Measurements from ENCODE around the gene PTCH1.

The PTCH1 gene

DNA sequence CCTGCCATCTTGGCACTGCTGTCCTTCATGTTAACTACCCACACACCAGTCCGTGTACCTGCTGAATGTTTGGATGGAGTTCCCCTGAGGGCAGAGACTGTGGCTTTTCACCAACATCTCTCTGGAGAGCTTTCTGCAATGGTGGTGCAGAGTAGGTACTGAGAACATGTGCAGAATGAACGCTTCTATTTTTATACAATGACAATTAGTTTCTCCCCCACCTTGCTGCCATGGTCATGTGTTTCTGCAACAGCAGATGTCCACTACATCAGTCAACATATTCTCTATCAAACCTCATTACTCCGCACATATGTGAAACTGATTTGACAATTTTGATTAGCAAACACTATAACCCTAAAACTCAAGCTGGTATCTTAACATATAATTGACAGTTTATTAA, 14.5 kb downstream of the PTCH1 start:
- H3K9me3 Mint-ChIP-seq: no peaks in the 10 kb centered on the region
- H3K4me3 Mint-ChIP-seq: no peak overlapping the region
- DNase-seq (ENCODE audit: low spot score in 2 of 2): no peak
- no peaks in the 10 kb centered on the region for H3K27me3 Mint-ChIP-seq
- H3K4me1 Mint-ChIP-seq: peaks cover 58% of the 10 kb centered on the region
- peaks cover 9% of the 10 kb centered on the region for H3K36me3 Mint-ChIP-seq (ENCODE audit: insufficient read depth)
- ATAC-seq (replicated peaks; ENCODE audit: extremely low read depth, poor library complexity, severe bottlenecking): no peak
- H3K27ac Mint-ChIP-seq (ENCODE audit: low read depth): no peak overlapping the region

DNA sequence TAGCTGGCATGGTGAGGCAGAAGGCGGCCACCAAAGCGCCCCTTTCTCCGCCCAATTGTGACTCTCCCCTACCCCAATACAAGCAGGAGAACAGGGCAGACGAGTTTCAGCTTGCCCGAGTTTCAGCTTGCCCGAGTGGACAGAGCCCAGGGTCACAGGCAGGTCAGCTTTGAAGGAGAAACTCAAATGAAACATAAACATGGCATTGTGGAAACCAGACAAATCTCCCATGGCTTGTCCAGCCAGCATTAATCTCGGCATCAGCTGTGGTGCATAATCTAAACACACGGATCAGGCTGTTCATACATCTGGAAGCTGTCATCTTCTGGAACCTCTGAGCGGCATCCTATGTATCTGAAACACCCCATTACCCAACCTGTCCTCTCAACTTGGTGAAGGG, 16.9 kb downstream of the PTCH1 start:
- no peaks in the 10 kb centered on the region for H3K27me3 Mint-ChIP-seq
- peaks cover 56% of the 10 kb centered on the region for H3K4me1 Mint-ChIP-seq
- DNase-seq (ENCODE audit: low spot score in 2 of 2) (no peak), ATAC-seq (replicated peaks; ENCODE audit: extremely low read depth, poor library complexity, severe bottlenecking) (no peak)
- H3K36me3 Mint-ChIP-seq (ENCODE audit: insufficient read depth): peaks cover 2% of the 10 kb centered on the region
- no peaks in the 10 kb centered on the region for H3K9me3 Mint-ChIP-seq
- no peak overlapping the region for H3K27ac Mint-ChIP-seq (ENCODE audit: low read depth)
- no peak overlapping the region for H3K4me3 Mint-ChIP-seq

DNA sequence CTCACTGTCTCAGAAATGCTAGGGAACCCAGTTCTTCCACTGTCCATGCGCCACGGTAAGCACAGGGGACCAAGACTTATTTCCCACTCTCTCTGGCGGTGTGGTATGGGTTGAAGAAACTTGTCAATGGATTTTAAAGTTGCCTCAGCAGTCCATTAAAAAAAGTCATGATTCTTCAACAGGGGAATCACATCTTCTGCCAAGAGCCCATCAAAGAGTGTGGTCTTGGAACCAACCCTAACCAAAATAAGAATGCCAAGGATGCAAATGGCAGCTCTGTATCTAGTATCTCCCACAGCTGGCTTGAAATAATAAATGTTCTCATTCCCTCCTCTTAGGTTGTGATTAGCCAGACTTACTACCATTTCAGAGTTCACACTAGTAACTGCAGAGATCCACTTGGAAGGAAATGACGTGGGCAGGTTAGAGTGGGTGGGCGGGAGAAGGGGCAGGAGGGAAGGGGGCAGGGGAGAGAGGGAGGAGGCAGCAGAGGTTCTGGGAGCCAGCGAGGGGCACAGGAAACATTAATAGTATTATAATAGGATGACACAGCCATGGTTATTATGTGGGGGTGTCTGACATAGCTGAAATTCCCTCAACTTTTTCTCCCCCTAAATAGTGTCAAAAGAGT, 17.6 kb downstream of the PTCH1 start:
- H3K4me1 Mint-ChIP-seq: peaks cover 56% of the 10 kb centered on the region
- no peak overlapping the region for H3K27ac Mint-ChIP-seq (ENCODE audit: low read depth)
- no peaks in the 10 kb centered on the region for H3K27me3 Mint-ChIP-seq

DNA sequence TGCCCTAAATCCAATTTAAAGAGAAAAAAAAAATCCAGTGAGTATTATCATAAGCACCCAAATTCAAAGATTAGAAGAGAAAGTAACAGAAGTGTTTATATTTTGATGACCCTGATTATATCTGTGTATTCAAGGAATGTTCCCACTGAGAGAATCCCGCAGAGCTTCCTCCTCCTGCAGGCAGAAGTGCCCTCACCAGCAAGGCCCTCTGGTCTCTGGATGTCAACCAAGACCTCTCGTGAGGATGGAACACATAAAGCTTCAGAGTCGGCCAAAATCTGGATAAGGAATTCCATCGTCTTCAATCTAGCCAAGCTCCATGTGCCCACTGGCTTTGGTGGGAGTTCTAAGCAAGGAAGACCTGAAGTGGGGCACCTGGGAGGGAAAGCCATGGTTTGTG, 18.1 kb downstream of the PTCH1 start:
- H3K36me3 Mint-ChIP-seq (ENCODE audit: insufficient read depth): peaks cover 8% of the 10 kb centered on the region
- no peak overlapping the region for H3K27ac Mint-ChIP-seq (ENCODE audit: low read depth)
- peaks cover 59% of the 10 kb centered on the region for H3K4me1 Mint-ChIP-seq
- ATAC-seq (replicated peaks; ENCODE audit: extremely low read depth, poor library complexity, severe bottlenecking) (no peak), DNase-seq (ENCODE audit: low spot score in 2 of 2) (no peak)
- H3K4me3 Mint-ChIP-seq: no peak overlapping the region
- H3K9me3 Mint-ChIP-seq: no peaks in the 10 kb centered on the region
- H3K27me3 Mint-ChIP-seq: no peaks in the 10 kb centered on the region

More for the DNA sequence above, 17.6 kb downstream of the PTCH1 start:
- H3K9me3 Mint-ChIP-seq: no peaks in the 10 kb centered on the region
- DNase-seq (ENCODE audit: low spot score in 2 of 2): no peak
- ATAC-seq (replicated peaks; ENCODE audit: extremely low read depth, poor library complexity, severe bottlenecking): no peak
- peaks cover 7% of the 10 kb centered on the region for H3K36me3 Mint-ChIP-seq (ENCODE audit: insufficient read depth)
- H3K4me3 Mint-ChIP-seq: no peak overlapping the region

DNA sequence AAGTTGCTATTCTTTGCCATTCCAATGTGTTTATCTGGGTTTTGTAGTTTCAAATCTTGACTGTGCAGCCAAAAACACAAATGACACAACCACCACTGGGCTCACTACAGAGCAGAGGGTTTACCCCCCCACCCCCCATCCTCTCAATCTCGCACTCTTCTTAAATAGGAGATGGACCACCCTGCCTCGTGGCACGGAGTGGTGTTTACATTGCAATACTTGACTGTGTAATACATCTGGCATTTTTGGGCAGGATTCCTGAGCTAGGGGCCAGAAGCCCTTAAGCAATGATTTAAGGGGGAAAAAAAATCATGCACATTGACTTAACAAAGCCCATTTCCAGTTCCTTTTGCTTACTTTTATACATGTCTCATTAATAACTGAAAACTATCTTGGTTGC, 19.0 kb downstream of the PTCH1 start:
- no peak for ATAC-seq (replicated peaks; ENCODE audit: extremely low read depth, poor library complexity, severe bottlenecking)
- Mint-ChIP-seq H3K27ac (ENCODE audit: low read depth) (no peak overlapping the region), H3K36me3 (ENCODE audit: insufficient read depth) (peaks cover 8% of the 10 kb centered on the region), H3K4me1 (peaks cover 51% of the 10 kb centered on the region), H3K9me3 (no peaks in the 10 kb centered on the region), H3K4me3 (no peak overlapping the region), H3K27me3 (no peaks in the 10 kb centered on the region)
- DNase-seq (ENCODE audit: low spot score in 2 of 2): no peak

DNA sequence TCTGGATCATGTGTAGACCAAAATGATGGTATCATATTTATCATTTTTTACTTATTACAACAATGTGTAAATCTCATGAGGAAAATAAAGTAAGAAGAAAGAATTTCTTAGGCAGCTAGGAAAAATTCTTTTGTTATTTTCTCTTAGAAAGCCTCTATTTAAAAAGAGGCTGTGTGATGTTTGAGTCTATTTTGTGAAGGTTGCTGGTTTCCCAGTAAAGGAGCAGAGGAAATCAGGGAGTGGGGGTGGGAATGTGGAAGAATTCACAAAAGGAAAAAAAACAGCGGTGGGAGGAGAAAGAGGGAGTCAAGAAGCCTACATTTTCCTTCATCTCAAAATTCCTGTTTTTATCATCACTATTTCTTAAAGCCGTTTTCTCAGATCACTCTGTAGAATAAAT, 20.1 kb downstream of the PTCH1 start:
- H3K9me3 Mint-ChIP-seq: no peaks in the 10 kb centered on the region
- H3K27ac Mint-ChIP-seq (ENCODE audit: low read depth): no peak overlapping the region
- H3K4me3 Mint-ChIP-seq: no peak overlapping the region
- ATAC-seq (replicated peaks; ENCODE audit: extremely low read depth, poor library complexity, severe bottlenecking): no peak
- peaks cover 8% of the 10 kb centered on the region for H3K36me3 Mint-ChIP-seq (ENCODE audit: insufficient read depth)
- H3K4me1 Mint-ChIP-seq: peaks cover 46% of the 10 kb centered on the region
- H3K27me3 Mint-ChIP-seq: no peaks in the 10 kb centered on the region
- DNase-seq (ENCODE audit: low spot score in 2 of 2): no peak

DNA sequence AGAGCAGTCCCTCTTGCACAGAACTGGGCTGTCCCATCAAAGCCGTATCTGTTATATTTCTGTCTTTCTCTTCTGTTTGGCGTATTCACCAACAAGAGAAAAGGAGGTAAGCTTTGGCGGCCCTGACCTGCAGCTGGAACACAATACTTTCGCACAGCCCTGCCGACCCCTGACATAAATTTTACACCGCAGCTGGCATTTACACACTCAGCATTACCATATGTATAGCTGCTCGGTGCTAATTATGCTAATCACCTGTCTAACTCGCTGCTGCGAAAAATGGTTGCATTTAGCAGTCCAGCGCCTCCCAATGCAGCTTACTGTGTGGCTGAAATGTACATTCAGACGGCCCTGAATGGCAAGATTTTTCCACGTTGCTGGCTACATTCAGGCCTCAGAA, 20.8 kb downstream of the PTCH1 start:
- Mint-ChIP-seq H3K27me3 (no peaks in the 10 kb centered on the region), H3K36me3 (ENCODE audit: insufficient read depth) (peaks cover 8% of the 10 kb centered on the region), H3K4me3 (peak overlapping the region; percentile 16), H3K4me1 (peaks cover 46% of the 10 kb centered on the region), H3K9me3 (no peaks in the 10 kb centered on the region), H3K27ac (ENCODE audit: low read depth) (no peak overlapping the region)
- DNase-seq (ENCODE audit: low spot score in 2 of 2) (no peak), ATAC-seq (replicated peaks; ENCODE audit: extremely low read depth, poor library complexity, severe bottlenecking) (no peak)

DNA sequence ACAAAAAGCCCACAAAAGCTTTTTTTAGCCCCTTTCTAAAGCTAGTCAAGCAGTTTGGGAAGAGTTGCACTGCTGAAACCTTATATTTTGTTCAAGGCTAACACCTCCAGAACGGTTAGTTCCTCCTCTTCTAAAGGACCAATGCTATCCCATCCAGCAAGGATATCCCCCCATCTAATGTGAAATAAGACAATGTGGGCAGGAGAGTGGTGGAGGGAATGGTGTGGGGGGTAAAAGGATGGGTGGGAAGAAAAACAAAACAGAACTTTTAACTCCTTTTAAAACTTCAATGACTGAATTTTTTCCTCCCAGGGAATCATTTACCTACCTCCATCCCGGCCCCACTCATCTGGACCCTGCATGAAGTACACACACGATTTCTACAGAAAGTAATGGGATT, 21.2 kb downstream of the PTCH1 start:
- H3K27ac Mint-ChIP-seq (ENCODE audit: low read depth): peak overlapping the region; percentile 94
- peaks cover 8% of the 10 kb centered on the region for H3K36me3 Mint-ChIP-seq (ENCODE audit: insufficient read depth)
- peaks cover 48% of the 10 kb centered on the region for H3K4me1 Mint-ChIP-seq
- DNase-seq (ENCODE audit: low spot score in 2 of 2) (no peak), ATAC-seq (replicated peaks; ENCODE audit: extremely low read depth, poor library complexity, severe bottlenecking) (no peak)
- H3K27me3 Mint-ChIP-seq: no peaks in the 10 kb centered on the region
- no peaks in the 10 kb centered on the region for H3K9me3 Mint-ChIP-seq
- H3K4me3 Mint-ChIP-seq: peak overlapping the region; percentile 16

DNA sequence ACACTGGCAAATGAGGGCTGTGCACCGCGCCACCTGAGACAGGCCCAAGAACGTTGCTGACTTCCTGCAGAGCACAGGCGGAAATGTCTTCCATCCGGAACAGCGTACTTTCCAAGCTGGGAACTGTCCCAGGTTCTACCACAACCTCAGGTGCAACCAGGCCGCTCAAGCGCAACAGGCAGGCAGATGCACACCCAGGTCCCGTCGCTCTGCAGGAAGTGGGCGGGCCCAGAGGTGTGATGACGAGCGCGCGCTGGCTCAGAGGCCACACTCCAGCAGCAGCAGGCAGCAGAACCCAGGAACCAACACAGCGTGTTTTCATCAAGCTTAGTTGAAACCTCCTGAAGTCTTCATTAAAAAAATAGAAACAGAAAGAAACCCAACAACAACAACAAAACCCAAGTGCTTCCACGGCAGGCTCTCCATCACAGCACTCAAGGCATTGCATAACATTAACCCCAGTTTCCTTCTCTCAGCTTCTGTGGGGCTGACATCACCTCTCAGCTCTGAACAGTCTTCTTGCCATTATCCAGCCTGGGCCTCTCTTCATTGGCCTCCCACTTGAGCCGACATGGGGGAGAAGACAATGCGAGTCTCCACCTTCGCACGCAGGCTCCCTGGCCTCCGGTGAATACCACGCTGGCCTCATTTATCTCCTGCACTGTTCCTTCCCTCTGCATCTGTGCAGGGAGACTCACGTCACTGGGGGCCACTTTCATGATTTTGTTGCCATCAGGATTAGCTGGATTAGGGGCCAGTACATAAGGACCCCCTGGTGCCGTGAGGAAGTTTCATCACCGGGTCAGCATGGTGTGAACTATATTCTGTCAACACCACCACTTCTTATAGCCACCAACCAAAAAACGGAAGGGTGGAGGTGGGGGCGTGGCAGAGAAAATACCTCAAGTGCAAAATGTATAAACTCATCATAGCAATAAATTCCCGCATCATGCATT, 22.1 kb downstream of the PTCH1 start:
- Mint-ChIP-seq H3K27ac (ENCODE audit: low read depth) (peak overlapping the region; percentile 94), H3K36me3 (ENCODE audit: insufficient read depth) (peaks cover 8% of the 10 kb centered on the region), H3K4me3 (peak overlapping the region; percentile 82), H3K9me3 (no peaks in the 10 kb centered on the region), H3K27me3 (no peaks in the 10 kb centered on the region), H3K4me1 (peaks cover 53% of the 10 kb centered on the region)
- DNase-seq (ENCODE audit: low spot score in 2 of 2) (peak; percentile 75 to 87), ATAC-seq (replicated peaks; ENCODE audit: extremely low read depth, poor library complexity, severe bottlenecking) (peak; percentile 95)

DNA sequence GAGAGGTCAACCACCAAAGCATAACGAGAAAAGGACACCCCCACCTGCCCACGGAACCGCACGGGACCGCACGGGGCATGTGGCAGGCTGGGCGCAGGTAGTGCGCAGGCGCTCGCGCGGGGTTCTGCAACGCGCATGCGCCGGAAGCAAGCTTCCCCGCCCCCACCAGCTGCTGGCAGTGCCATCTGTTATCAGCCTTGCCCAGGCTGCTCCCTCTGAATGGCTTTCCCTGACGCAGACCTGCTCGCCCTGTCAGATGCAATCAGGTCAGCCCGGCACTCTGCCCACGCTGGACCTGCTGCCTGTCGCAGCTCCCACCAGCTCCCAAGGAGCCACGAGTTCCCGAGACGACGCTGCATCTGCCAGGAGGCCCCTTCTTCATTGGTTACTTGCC, 22.8 kb downstream of the PTCH1 start:
- Mint-ChIP-seq H3K36me3 (ENCODE audit: insufficient read depth) (peaks cover 8% of the 10 kb centered on the region), H3K4me1 (peaks cover 56% of the 10 kb centered on the region), H3K27me3 (no peaks in the 10 kb centered on the region), H3K9me3 (no peaks in the 10 kb centered on the region), H3K4me3 (peak overlapping the region; percentile 82), H3K27ac (ENCODE audit: low read depth) (peak overlapping the region; percentile 94)
- DNase-seq (ENCODE audit: low spot score in 2 of 2): no peak
- ATAC-seq (replicated peaks; ENCODE audit: extremely low read depth, poor library complexity, severe bottlenecking): no peak

DNA sequence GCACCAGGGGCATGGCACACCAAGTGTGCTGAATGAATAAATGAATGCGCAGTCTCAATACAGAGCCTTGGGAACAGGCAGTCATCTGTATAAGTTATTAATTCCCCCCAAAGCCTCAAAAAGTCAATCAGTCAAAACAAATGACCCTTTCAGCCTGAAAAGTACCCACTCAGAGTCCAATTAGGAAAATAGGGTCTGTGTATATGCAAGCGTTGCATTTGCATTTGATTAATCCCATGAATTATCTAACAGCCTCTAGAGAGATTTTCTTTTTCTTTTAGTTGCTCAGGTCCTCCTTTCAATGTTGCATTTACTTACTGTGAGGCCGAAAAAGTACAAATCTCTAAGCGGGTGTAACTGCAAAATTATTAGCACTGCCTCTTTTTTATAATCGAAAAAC, 23.4 kb downstream of the PTCH1 start:
- H3K27ac Mint-ChIP-seq (ENCODE audit: low read depth): no peak overlapping the region
- peaks cover 8% of the 10 kb centered on the region for H3K36me3 Mint-ChIP-seq (ENCODE audit: insufficient read depth)
- H3K9me3 Mint-ChIP-seq: no peaks in the 10 kb centered on the region
- no peak overlapping the region for H3K4me3 Mint-ChIP-seq
- no peak for DNase-seq (ENCODE audit: low spot score in 2 of 2)
- peaks cover 61% of the 10 kb centered on the region for H3K4me1 Mint-ChIP-seq
- no peaks in the 10 kb centered on the region for H3K27me3 Mint-ChIP-seq
- no peak for ATAC-seq (replicated peaks; ENCODE audit: extremely low read depth, poor library complexity, severe bottlenecking)

DNA sequence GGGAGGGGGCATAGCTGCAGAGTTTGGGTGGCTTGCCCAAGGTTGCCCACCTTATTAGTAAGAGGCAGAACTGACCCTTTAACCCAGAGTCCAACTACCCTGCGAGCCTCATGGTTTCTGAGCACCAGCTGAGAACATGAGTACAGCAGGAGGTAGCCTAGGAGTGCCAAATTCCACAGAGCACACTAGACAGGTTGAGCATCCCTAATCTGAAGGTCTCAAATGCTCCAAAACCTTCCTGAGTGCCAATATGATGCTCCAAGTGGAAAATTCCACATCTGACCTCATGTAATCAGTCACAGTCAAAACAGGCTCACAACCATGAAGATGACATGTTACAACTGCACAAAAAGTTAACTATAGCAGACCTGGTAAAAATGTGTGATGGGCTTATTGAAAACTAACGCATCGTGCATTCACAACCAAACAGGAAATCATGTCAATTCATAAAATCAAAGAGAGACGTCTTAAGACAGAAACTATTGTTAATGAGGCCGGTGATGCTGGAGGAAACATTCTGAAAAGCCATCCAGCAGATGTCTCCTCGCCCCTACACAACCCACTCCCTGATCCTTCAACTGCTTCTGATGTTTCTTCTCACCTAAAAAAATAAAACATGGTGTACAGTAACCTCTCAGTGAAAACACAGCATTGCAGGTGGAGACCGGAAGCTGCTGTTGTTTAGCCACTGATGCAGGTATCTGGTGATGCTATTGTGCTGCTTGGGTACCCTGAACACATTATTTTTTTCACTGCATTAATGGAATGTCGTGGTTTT, 25.0 kb downstream of the PTCH1 start:
- Mint-ChIP-seq H3K9me3 (no peaks in the 10 kb centered on the region), H3K27me3 (no peaks in the 10 kb centered on the region), H3K4me1 (peaks cover 57% of the 10 kb centered on the region), H3K36me3 (ENCODE audit: insufficient read depth) (peaks cover 8% of the 10 kb centered on the region), H3K27ac (ENCODE audit: low read depth) (no peak overlapping the region), H3K4me3 (peak overlapping the region; percentile 61)
- ATAC-seq (replicated peaks; ENCODE audit: extremely low read depth, poor library complexity, severe bottlenecking): no peak
- no peak for DNase-seq (ENCODE audit: low spot score in 2 of 2)
